AG04450 (cell line): ENCODE results near the gene CFAP99. TPM values are rescaled to one million over a fixed set of nuclear protein-coding genes. Genes with fewer than 3 reads are reported as not detected.

Experiments
- CTCF ChIA-PET: fragments of 300-600, 350-600 bp; formaldehyde crosslinking; extraction: SDS; loops from one replicate; lab custom pipeline; 2022; ENCODE audit warnings: antibody characterized with exemption, inconsistent platforms; lab: Charles Lee
- POLR2A ChIA-PET: fragments of 350-600 bp; formaldehyde crosslinking; extraction: SDS; loops from one replicate; lab custom pipeline; 2021; ENCODE audit warnings: antibody characterized with exemption, inconsistent platforms; lab: Yijun Ruan, JAX
- DNase-seq: peaks from one replicate; pipeline ENCODE4 v3.0.0-alpha.2; 2011; ENCODE audit warnings: low read depth, low spot score
- H3K27ac ChIP-seq: one replicate; pipeline ENCODE4 v1.5.1; 2012; ENCODE audit warnings: low read depth, low read length, control low read depth
- H3K27me3 ChIP-seq: one replicate; pipeline ENCODE4 v1.6.0; 2012; ENCODE audit warnings: low read length; ENCODE audit not compliant: control insufficient read depth, insufficient read depth
- H3K4me3 ChIP-seq: 2 replicates; pipeline ENCODE4 v1.5.1; 2011; ENCODE audit warnings: mild to moderate bottlenecking, low read depth, low read length, control low read depth
- H3K9me3 ChIP-seq: 2 replicates; pipeline ENCODE4 v1.5.1; 2012; ENCODE audit warnings: low read length; ENCODE audit not compliant: control insufficient read depth, insufficient read depth
- CTCF ChIP-seq: IDR thresholded peaks from 2 replicates; pipeline ENCODE4 v1.5.1; 2011; ENCODE audit warnings: low read depth, low read length, control low read depth, inconsistent platforms
- polyA plus RNA-seq: library from polyadenylated mRNA; depleted of rRNA; stranded (reverse); fragments of >200 nt; gene quantifications from 2 replicates; pipeline ENCODE4 v1.2.3, GENCODE V29; 2011

Gene CFAP99
- polyA plus RNA-seq, 1 experiment: not detected

DNA sequence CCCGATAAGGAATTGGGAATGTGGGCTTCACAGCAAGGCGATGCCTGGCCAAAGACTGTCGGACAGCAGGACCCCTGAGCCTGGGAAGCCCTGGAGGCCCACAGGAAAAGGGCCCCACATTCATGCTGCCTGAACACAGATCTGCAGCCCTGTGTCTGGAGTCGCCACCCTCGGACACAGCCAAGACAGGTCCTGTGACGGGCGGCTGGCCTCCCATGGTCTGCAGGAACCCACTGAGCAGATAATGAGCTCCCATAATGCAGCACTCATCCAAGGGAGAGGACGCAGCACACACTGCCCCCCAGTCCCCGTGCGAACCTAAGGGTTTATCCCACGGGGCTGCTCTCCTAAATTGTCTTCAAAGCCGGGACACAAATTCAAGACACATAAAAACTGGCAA, 30.9 kb upstream of the CFAP99 start:
- Histone ChIP-seq H3K9me3 (no peaks in the 10 kb centered on the region; the same call in 1 of the 2 replicates), H3K4me3 (no peak overlapping the region), H3K27me3 (peaks cover 67% of the 10 kb centered on the region), H3K27ac (no peak overlapping the region)
- DNase-seq: no peak
- CTCF ChIA-PET: no interaction called here
- TF ChIP-seq CTCF: no peak
- POLR2A ChIA-PET: interaction anchor here (0.7 kb wide), 1 partner anchor 126 kb away, joined by 3 read pairs; the partner anchor contains the start of gene MXD4

GRCh38 chr4:2388429-2389182, 30.1 kb upstream of the CFAP99 start:
- H3K27me3 ChIP-seq: peaks cover 72% of the 10 kb centered on the region
- H3K27ac ChIP-seq: no peak overlapping the region
- DNase-seq: no peak
- H3K9me3 ChIP-seq: no peaks in the 10 kb centered on the region; the same call in 1 of the 2 replicates
- TF ChIP-seq CTCF: no peak
- ChIA-PET CTCF (no interaction called here), POLR2A (no interaction called here)
- H3K4me3 ChIP-seq: no peak overlapping the region

GRCh38 chr4:2389691-2390090, 29.1 kb upstream of the CFAP99 start:
- ChIA-PET CTCF (no interaction called here), POLR2A (no interaction called here)
- H3K27ac ChIP-seq: no peak overlapping the region

DNA sequence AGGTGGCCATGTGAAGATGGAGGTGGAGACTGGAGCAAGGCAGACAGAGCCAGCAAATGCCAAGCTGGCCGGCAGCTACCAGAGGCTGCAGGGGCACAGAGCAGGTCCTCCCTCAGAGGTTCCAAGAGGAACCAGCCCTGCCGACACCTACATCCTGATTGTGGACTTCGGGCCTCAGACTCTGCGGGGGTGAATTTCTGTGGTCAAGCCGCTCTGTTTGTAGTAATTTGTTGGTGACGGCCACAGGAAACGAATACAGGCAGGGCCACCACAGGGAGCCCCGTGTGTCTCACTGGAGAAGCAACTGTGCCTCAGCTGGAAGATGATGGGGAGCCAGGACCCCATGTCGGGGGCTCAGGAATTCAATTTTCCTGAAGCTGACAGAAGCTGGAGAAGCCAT, 28.6 kb upstream of the CFAP99 start:
- POLR2A ChIA-PET: no interaction called here
- CTCF ChIA-PET: no interaction called here
- H3K4me3 ChIP-seq: no peak overlapping the region
- TF ChIP-seq CTCF: no peak
- DNase-seq: no peak
- H3K27me3 ChIP-seq: peaks cover 65% of the 10 kb centered on the region
- no peak overlapping the region for H3K27ac ChIP-seq
- H3K9me3 ChIP-seq: no peaks in the 10 kb centered on the region; the same call in 1 of the 2 replicates

More at GRCh38 chr4:2389691-2390090, 29.1 kb upstream of the CFAP99 start:
- no peak for TF ChIP-seq CTCF
- peaks cover 69% of the 10 kb centered on the region for H3K27me3 ChIP-seq
- DNase-seq: no peak
- H3K9me3 ChIP-seq: no peaks in the 10 kb centered on the region; the same call in 1 of the 2 replicates
- no peak overlapping the region for H3K4me3 ChIP-seq

GRCh38 chr4:2390784-2391421, 27.9 kb upstream of the CFAP99 start:
- CTCF ChIA-PET: no interaction called here
- peaks cover 65% of the 10 kb centered on the region for H3K27me3 ChIP-seq
- H3K4me3 ChIP-seq: no peak overlapping the region
- DNase-seq: no peak
- H3K27ac ChIP-seq: no peak overlapping the region
- no peak for TF ChIP-seq CTCF
- no peaks in the 10 kb centered on the region; the same call in 1 of the 2 replicates for H3K9me3 ChIP-seq
- POLR2A ChIA-PET: interaction anchor here (0.7 kb wide), 1 partner anchor 129 kb away, joined by 3 read pairs; no protein-coding TSS in a partner anchor
